ENCODE results near the gene ABCA9.
A peak's percentile ranks its signal among the peaks of the same experiment; 100 is the strongest.
"Not testable (repeated sequence)": the region's sequence is repeated elsewhere in the genome, so short reads cannot be mapped to it uniquely, and the experiment has no call there.

Gene ABCA9

GRCh38 chr17:69044371-69044770 is 16.4 kb downstream of the ABCA9 start:
- DNase-seq (ENCODE audit: low spot score): no peak
- FAIRE-seq: no peak

- FAIRE-seq (no peak), DNase-seq (ENCODE audit: low spot score) (no peak)
These were observed 17.5 kb downstream of the ABCA9 start for GRCh38 chr17:69043098-69043734.

- no peak for FAIRE-seq
These were observed 18.4 kb downstream of the ABCA9 start for GRCh38 chr17:69042308-69042707.

GRCh38 chr17:69031839-69032238 is 28.9 kb downstream of the ABCA9 start:
- no peak for DNase-seq (ENCODE audit: low spot score)
- FAIRE-seq: no peak

More at GRCh38 chr17:69042308-69042707, 18.4 kb downstream of the ABCA9 start:
- no peak for DNase-seq (ENCODE audit: low spot score)

GRCh38 chr17:69030169-69030568 is 30.6 kb downstream of the ABCA9 start:
- DNase-seq (ENCODE audit: low spot score): no peak
- no peak for FAIRE-seq

- DNase-seq (ENCODE audit: low spot score) (no peak), FAIRE-seq (no peak)
These were observed 42.0 kb downstream of the ABCA9 start for GRCh38 chr17:69018687-69019086.

- FAIRE-seq (no peak), DNase-seq (ENCODE audit: low spot score) (no peak)
These were observed 42.6 kb downstream of the ABCA9 start for GRCh38 chr17:69018022-69018615.

GRCh38 chr17:69015631-69016030 is 45.1 kb downstream of the ABCA9 start:
- no peak for FAIRE-seq

GRCh38 chr17:69012895-69013805 is 47.6 kb downstream of the ABCA9 start:
- FAIRE-seq: no peak

More at GRCh38 chr17:69015631-69016030, 45.1 kb downstream of the ABCA9 start:
- DNase-seq (ENCODE audit: low spot score): no peak

GRCh38 chr17:69009930-69010329 is 50.8 kb downstream of the ABCA9 start:
- FAIRE-seq: no peak
- no peak for DNase-seq (ENCODE audit: low spot score)

More at GRCh38 chr17:69012895-69013805, 47.6 kb downstream of the ABCA9 start:
- no peak for DNase-seq (ENCODE audit: low spot score)

GRCh38 chr17:69004759-69005158 is 56.0 kb downstream of the ABCA9 start:
- not testable (repeated sequence) for DNase-seq (ENCODE audit: low spot score); FAIRE-seq

- FAIRE-seq; DNase-seq (ENCODE audit: low spot score): not testable (repeated sequence)
These were observed 61.0 kb downstream of the ABCA9 start for GRCh38 chr17:68999743-69000142.

GRCh38 chr17:68993112-68993511 is 67.6 kb downstream of the ABCA9 start:
- DNase-seq (ENCODE audit: low spot score) (peak; percentile 26), FAIRE-seq (no peak)

- no peak for DNase-seq (ENCODE audit: low spot score)
- no peak for FAIRE-seq
These were observed 72.8 kb downstream of the ABCA9 start for GRCh38 chr17:68987966-68988365.

- DNase-seq (ENCODE audit: low spot score) (peak; percentile 25), FAIRE-seq (no peak)
These were observed 79.4 kb downstream of the ABCA9 start for GRCh38 chr17:68981288-68981687.

GRCh38 chr17:68973098-68973846 is 87.5 kb downstream of the ABCA9 start:
- no peak for DNase-seq (ENCODE audit: low spot score)
- no peak for FAIRE-seq

GRCh38 chr17:68972119-68972704 is 88.5 kb downstream of the ABCA9 start:
- DNase-seq (ENCODE audit: low spot score) (peak; percentile 44), FAIRE-seq (no peak)

GRCh38 chr17:68969101-68969500 is 91.6 kb downstream of the ABCA9 start:
- FAIRE-seq (no peak), DNase-seq (ENCODE audit: low spot score) (no peak)

- no peak for DNase-seq (ENCODE audit: low spot score)
- no peak for FAIRE-seq
These were observed 96.8 kb downstream of the ABCA9 start for GRCh38 chr17:68963958-68964357.

- FAIRE-seq (no peak), DNase-seq (ENCODE audit: low spot score) (no peak)
These were observed 99.4 kb downstream of the ABCA9 start for GRCh38 chr17:68961214-68961882.

Measured in urothelium cell line (cell line).